ENCODE measurements around the gene C1orf53. TPM values are rescaled to one million over a fixed set of nuclear protein-coding genes. Genes with fewer than 3 reads are reported as not detected.

Gene C1orf53
- polyA plus RNA-seq, 4 donors = 2.1 to 3.8 (median 3.3) TPM

- no peak for DNase-seq (ENCODE audit: low read depth in 4 of 4, low spot score in 3 of 4)
Measured at GRCh38 chr1:197954718-197955418, 52.4 kb downstream of the C1orf53 start.

- no peak for DNase-seq (ENCODE audit: low read depth in 4 of 4, low spot score in 3 of 4)
Measured at GRCh38 chr1:197955486-197956394, 53.3 kb downstream of the C1orf53 start.

Other genes starting within 250 kb of the C1orf53 start
- 10 to 100 TPM; 11.2 to 14.6 (median 14.0) TPM for gene DENND1B, start 127.2 kb upstream of the C1orf53 start, polyA plus RNA-seq (ENCODE audit: insufficient read length in 4 of 4)
- under 1 TPM in 2 of 4 donors, not detected in 2; 0.06 to 0.14 TPM for gene LHX9, start 14.7 kb downstream of the C1orf53 start, polyA plus RNA-seq (ENCODE audit: insufficient read length in 4 of 4)

Measured in right renal pelvis (tissue), 4 donors.